ENCODE measurements around the gene STAT6.

The STAT6 gene

GRCh38 chr12:57111031-57111734, at the start of gene STAT6:
Gene STAT6, minus strand, starts transcription at chr12:57111362. Its CDS starts 3,084 bp downstream, at chr12:57108278.
- ChIA-PET POLR2A (interaction anchor here (0.6 to 3.0 kb wide), 11 partner anchors 9 to 789 kb away, joined by 3 to 15 read pairs (median 5); partner anchors contain the start of genes NAB2 and NEMP1), CTCF (interaction anchor here (0.6 to 11.7 kb wide), 40 partner anchors 15 to 477 kb away, joined by 3 to 224 read pairs (median 6); partner anchors contain the start of genes LRP1, NAB2, NACA and NEMP1)
- peak; percentile 80 for DNase-seq (ENCODE audit: extremely low spot score)
- TF ChIP-seq CTCF (IDR thresholded peaks at IDR 0.05; ENCODE audit: control extremely low read depth, extremely low read depth, low read depth, missing control alignments): no peak

- ChIA-PET POLR2A (no interaction called here), CTCF (interaction anchor here (1.5 kb wide), 1 partner anchor 23 kb away, joined by 5 read pairs; no protein-coding TSS in a partner anchor)
- DNase-seq (ENCODE audit: extremely low spot score): no peak
- no peak for TF ChIP-seq CTCF (IDR thresholded peaks at IDR 0.05; ENCODE audit: control extremely low read depth, extremely low read depth, low read depth, missing control alignments)
These were observed 49.6 kb upstream of the STAT6 start for GRCh38 chr12:57160741-57161140.

GRCh38 chr12:57160040-57160439, 48.9 kb upstream of the STAT6 start:
- ChIA-PET POLR2A (no interaction called here), CTCF (interaction anchor here (1.5 kb wide), 1 partner anchor 35 kb away, joined by 6 read pairs; no protein-coding TSS in a partner anchor)
- no peak for DNase-seq (ENCODE audit: extremely low spot score)
- TF ChIP-seq CTCF (IDR thresholded peaks at IDR 0.05; ENCODE audit: control extremely low read depth, extremely low read depth, low read depth, missing control alignments): no peak

- TF ChIP-seq CTCF (IDR thresholded peaks at IDR 0.05; ENCODE audit: control extremely low read depth, extremely low read depth, low read depth, missing control alignments): no peak
- DNase-seq (ENCODE audit: extremely low spot score): no peak
- ChIA-PET CTCF (interaction anchor here (0.7 to 1.5 kb wide), 5 partner anchors 10 to 34 kb away, joined by 3 to 6 read pairs (median 4); no protein-coding TSS in a partner anchor), POLR2A (no interaction called here)
These were observed 48.1 kb upstream of the STAT6 start for GRCh38 chr12:57159311-57159710.

GRCh38 chr12:57158665-57159064, 47.5 kb upstream of the STAT6 start:
- ChIA-PET CTCF (interaction anchor here (0.6 to 1.5 kb wide), 6 partner anchors 9 to 652 kb away, joined by 3 to 6 read pairs (median 4); no protein-coding TSS in a partner anchor), POLR2A (no interaction called here)
- DNase-seq (ENCODE audit: extremely low spot score): no peak
- TF ChIP-seq CTCF (IDR thresholded peaks at IDR 0.05; ENCODE audit: control extremely low read depth, extremely low read depth, low read depth, missing control alignments): no peak

GRCh38 chr12:57158186-57158585, 47.0 kb upstream of the STAT6 start:
- no peak for DNase-seq (ENCODE audit: extremely low spot score)
- ChIA-PET POLR2A (no interaction called here), CTCF (interaction anchor here (0.6 to 1.9 kb wide), 5 partner anchors 16 to 652 kb away, joined by 3 to 7 read pairs (median 3); no protein-coding TSS in a partner anchor)
- TF ChIP-seq CTCF (IDR thresholded peaks at IDR 0.05; ENCODE audit: control extremely low read depth, extremely low read depth, low read depth, missing control alignments): no peak

Measured in GM10248 (cell line).